Measurements from ENCODE around the gene SPEF1.

The SPEF1 gene

DNA sequence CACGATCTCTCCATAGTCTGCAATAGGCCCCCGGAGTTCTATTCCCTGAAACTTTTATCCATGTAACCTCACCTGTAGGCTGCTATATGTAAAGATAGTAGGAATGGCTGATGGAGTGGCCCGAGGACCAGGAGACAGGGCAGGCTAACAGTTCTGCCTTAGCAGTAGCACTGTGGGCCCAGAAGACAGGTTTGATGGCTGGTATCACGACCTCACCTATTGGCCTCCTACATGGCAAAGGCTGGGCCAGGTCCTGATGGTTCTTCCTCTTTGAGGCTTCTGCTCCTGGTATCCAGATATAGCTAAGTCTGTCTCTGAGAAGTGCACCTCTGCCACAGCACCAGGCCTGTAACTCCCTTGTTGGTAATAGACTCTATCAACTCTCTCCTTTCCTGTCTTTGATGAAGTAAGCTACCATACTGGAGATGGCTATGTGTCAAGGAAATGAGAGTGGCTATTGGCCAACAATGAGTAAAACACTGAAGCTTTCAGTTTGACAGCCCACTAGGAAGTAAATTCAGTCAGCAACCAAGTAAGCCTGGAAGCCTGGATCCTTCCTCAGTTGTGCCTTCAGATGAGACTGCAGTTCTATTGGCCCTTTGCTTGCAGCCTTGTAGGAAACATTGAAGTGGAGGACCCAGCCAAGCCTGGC lies 5.7 kb downstream of the SPEF1 start:
- DNase-seq (no peak), ATAC-seq (replicated peaks) (no peak)
- no peak overlapping the region for H3K27ac Mint-ChIP-seq
- H3K9me3 Mint-ChIP-seq, result no peaks in the 10 kb centered on the region
- H3K36me3 Mint-ChIP-seq, result no peaks in the 10 kb centered on the region
- peaks cover 23 to 31% of the 10 kb centered on the region in 2 donors for H3K4me1 Mint-ChIP-seq
- peaks cover 8 to 17% of the 10 kb centered on the region in 2 donors for H3K27me3 Mint-ChIP-seq
- H3K4me3 Mint-ChIP-seq, result no peak overlapping the region

DNA sequence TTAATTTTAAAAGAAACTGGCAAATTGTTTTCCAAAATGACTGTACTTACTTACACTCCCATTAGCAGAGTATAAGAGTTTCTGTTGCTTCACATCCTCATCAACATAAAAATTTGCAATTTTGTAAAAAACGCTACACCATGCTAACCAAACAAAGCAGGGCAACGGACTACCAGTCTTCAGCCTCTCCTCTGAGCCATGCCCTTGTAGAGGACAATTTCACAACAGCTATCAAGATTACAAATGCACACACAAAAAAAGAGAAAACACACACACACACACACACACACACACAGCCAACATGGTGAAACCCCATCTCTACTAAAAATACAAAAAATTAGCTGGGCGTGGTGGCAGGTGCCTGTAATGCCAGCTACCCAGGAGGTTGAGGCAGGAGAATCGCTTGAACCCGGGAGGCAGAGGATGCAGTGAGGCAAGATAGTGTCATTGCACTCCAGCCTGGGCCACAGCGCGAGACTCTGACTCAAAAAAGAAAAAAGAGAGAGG lies 9.6 kb downstream of the SPEF1 start:
- DNase-seq (no peak), ATAC-seq (replicated peaks) (no peak)
- Mint-ChIP-seq H3K27me3 (no peaks in the 10 kb centered on the region), H3K27ac (no peak overlapping the region), H3K4me1 (peaks cover 11 to 19% of the 10 kb centered on the region in 2 donors), H3K4me3 (no peak overlapping the region), H3K9me3 (no peaks in the 10 kb centered on the region), H3K36me3 (no peaks in the 10 kb centered on the region)

DNA sequence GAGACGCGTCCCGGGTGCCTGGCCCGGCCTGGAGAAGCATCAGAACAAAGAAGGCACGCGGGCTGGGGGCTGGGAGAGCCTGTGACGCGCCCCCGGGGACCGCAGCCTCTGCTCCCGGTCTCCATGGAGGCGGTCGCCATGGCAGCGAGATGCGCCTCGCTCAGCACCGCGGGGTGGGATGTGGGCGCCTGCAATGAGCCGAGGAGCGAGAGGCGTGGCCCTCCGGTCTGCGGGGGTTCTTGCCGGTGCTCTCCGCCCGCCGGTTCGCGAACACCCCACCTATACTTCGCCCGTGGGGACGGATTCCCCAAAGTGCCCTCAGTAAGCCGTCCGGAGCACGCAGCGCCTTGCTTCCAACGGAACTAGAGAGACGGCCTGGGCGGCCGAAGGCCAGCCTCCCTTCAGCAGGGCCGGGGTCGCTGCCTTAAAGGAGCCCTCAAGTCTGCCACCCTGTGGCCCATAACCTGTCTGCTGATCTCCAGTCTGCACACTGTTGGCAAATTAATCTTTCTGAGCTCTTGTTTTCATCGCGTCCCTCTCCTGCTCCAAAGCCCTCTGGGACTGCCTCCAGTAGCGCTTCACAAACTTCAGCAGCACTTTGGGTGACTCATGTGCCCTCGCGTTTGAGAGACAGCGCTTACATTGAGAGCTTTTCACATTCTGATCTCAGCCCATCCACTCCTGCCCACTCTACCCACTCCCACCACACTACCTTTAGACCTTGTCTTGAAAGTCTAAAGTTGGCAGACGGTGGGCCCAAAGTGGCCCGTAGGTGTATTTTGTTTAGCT lies 12.7 kb downstream of the SPEF1 start:
- H3K4me1 Mint-ChIP-seq, result peaks cover 38 to 49% of the 10 kb centered on the region in 2 donors
- no peaks in the 10 kb centered on the region for H3K27me3 Mint-ChIP-seq
- ATAC-seq (replicated peaks), result peak; percentile 63 to 64
- no peaks in the 10 kb centered on the region for H3K9me3 Mint-ChIP-seq
- H3K27ac Mint-ChIP-seq, result peak overlapping the region; percentile 98
- peaks cover 0 to 3% of the 10 kb centered on the region in 2 donors for H3K36me3 Mint-ChIP-seq
- H3K4me3 Mint-ChIP-seq, result peak overlapping the region; percentile 89 to 94
- DNase-seq, result peak; percentile 74

GRCh38 chr20:3767427-3768341 lies 13.6 kb downstream of the SPEF1 start, which contains the start of gene ADISSP:
ADISSP (minus strand) TSS chr20:3767753; CDS start chr20:3760100, 7,653 bp downstream.
- peak within 1 kb of the TSS; percentile 89 to 94 for H3K4me3 Mint-ChIP-seq
- no peaks in the 10 kb centered on the region for H3K27me3 Mint-ChIP-seq
- H3K4me1 Mint-ChIP-seq, result peaks cover 38 to 50% of the 10 kb centered on the region in 2 donors
- DNase-seq (peak; percentile 99), ATAC-seq (replicated peaks) (peak; percentile 92 to 93)
- peak within 1 kb of the TSS; percentile 98 for H3K27ac Mint-ChIP-seq
- no peaks in the 10 kb centered on the region for H3K9me3 Mint-ChIP-seq
- peaks cover 0 to 3% of the 10 kb centered on the region in 2 donors for H3K36me3 Mint-ChIP-seq

DNA sequence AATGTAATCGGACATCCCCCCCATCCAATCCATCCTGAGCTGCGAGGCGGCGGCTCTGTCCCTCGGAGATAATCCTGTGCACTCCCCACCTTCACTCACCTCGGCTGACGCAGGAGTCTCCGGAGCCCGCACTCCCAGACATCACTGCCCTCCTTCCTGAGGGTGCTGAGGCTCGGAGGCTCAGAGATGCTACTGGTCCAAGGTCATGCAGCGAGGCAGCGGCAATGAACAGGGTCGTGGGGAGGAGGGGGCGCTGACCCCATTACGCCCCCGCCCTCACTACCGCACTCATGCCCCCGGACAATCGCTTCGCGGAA lies 14.2 kb downstream of the SPEF1 start:
- H3K27ac Mint-ChIP-seq, result peak overlapping the region; percentile 90
- no peaks in the 10 kb centered on the region for H3K27me3 Mint-ChIP-seq
- peaks cover 38 to 50% of the 10 kb centered on the region in 2 donors for H3K4me1 Mint-ChIP-seq
- H3K4me3 Mint-ChIP-seq, result peak overlapping the region; percentile 89 to 94
- DNase-seq (no peak), ATAC-seq (replicated peaks) (no peak)
- H3K9me3 Mint-ChIP-seq, result no peaks in the 10 kb centered on the region
- H3K36me3 Mint-ChIP-seq, result peaks cover under 1 to 3% of the 10 kb centered on the region in 2 donors

- no peaks in the 10 kb centered on the region for H3K9me3 Mint-ChIP-seq
- H3K4me1 Mint-ChIP-seq, result peaks cover 39 to 51% of the 10 kb centered on the region in 2 donors
- peak overlapping the region; percentile 89 to 94 for H3K4me3 Mint-ChIP-seq
- ATAC-seq (replicated peaks) (no peak), DNase-seq (no peak)
- no peaks in the 10 kb centered on the region for H3K27me3 Mint-ChIP-seq
- no peak overlapping the region for H3K27ac Mint-ChIP-seq
- peaks cover 3 to 5% of the 10 kb centered on the region in 2 donors for H3K36me3 Mint-ChIP-seq
Measured at GRCh38 chr20:3766422-3767109, 14.7 kb downstream of the SPEF1 start.

- H3K4me1 Mint-ChIP-seq, result peaks cover 44 to 64% of the 10 kb centered on the region in 2 donors
- peak overlapping the region; percentile 59 for H3K27ac Mint-ChIP-seq
- no peaks in the 10 kb centered on the region for H3K27me3 Mint-ChIP-seq
- DNase-seq (no peak), ATAC-seq (replicated peaks) (no peak)
- H3K9me3 Mint-ChIP-seq, result no peaks in the 10 kb centered on the region
- peaks cover 6 to 7% of the 10 kb centered on the region in 2 donors for H3K36me3 Mint-ChIP-seq
- no peak overlapping the region for H3K4me3 Mint-ChIP-seq
Measured at GRCh38 chr20:3765171-3765882, 15.9 kb downstream of the SPEF1 start.

- ATAC-seq (replicated peaks) (no peak), DNase-seq (no peak)
- Mint-ChIP-seq H3K27me3 (no peaks in the 10 kb centered on the region), H3K4me3 (no peak overlapping the region), H3K27ac (no peak overlapping the region), H3K9me3 (no peaks in the 10 kb centered on the region), H3K4me1 (peaks cover 47 to 71% of the 10 kb centered on the region in 2 donors), H3K36me3 (peaks cover 10 to 12% of the 10 kb centered on the region in 2 donors)
Measured at GRCh38 chr20:3764659-3765058, 16.6 kb downstream of the SPEF1 start.

GRCh38 chr20:3763671-3764601 lies 17.3 kb downstream of the SPEF1 start:
- Mint-ChIP-seq H3K27ac (no peak overlapping the region), H3K27me3 (no peaks in the 10 kb centered on the region), H3K4me3 (no peak overlapping the region), H3K36me3 (peaks cover 12 to 13% of the 10 kb centered on the region in 2 donors), H3K9me3 (no peaks in the 10 kb centered on the region), H3K4me1 (peaks cover 45 to 67% of the 10 kb centered on the region in 2 donors)
- DNase-seq (no peak), ATAC-seq (replicated peaks) (no peak)

GRCh38 chr20:3760655-3761348 lies 20.4 kb downstream of the SPEF1 start:
- no peak overlapping the region for H3K4me3 Mint-ChIP-seq
- H3K4me1 Mint-ChIP-seq, result peaks cover 29 to 46% of the 10 kb centered on the region in 2 donors
- H3K9me3 Mint-ChIP-seq, result no peaks in the 10 kb centered on the region
- peak overlapping the region; percentile 84 for H3K27ac Mint-ChIP-seq
- no peaks in the 10 kb centered on the region for H3K27me3 Mint-ChIP-seq
- H3K36me3 Mint-ChIP-seq, result peaks cover 24 to 30% of the 10 kb centered on the region in 2 donors
- DNase-seq (no peak), ATAC-seq (replicated peaks) (peak; percentile 77 to 82)

DNA sequence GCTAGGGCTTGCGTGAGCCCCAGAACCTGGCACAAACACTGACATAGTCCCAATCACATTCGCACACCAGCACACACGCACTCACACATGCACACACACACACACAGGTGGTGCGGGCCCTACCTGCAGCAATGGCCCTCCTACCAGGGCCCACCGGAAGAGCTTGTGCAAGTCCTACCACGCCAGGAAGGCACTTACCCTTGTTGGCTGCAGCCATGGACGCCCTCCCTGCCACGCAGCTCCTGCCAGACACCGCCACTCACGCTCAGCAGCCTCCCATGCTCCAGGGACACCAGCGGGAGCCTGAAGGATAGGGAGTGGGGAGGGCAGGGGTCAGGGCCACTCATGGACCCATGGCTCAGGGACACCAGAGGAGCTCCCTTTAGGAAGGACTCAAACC lies 21.4 kb downstream of the SPEF1 start:
- Mint-ChIP-seq H3K9me3 (no peaks in the 10 kb centered on the region), H3K27ac (no peak overlapping the region), H3K36me3 (peaks cover 24 to 34% of the 10 kb centered on the region in 2 donors), H3K27me3 (no peaks in the 10 kb centered on the region), H3K4me3 (no peak overlapping the region), H3K4me1 (peaks cover 20 to 36% of the 10 kb centered on the region in 2 donors)
- DNase-seq (no peak), ATAC-seq (replicated peaks) (no peak)

DNA sequence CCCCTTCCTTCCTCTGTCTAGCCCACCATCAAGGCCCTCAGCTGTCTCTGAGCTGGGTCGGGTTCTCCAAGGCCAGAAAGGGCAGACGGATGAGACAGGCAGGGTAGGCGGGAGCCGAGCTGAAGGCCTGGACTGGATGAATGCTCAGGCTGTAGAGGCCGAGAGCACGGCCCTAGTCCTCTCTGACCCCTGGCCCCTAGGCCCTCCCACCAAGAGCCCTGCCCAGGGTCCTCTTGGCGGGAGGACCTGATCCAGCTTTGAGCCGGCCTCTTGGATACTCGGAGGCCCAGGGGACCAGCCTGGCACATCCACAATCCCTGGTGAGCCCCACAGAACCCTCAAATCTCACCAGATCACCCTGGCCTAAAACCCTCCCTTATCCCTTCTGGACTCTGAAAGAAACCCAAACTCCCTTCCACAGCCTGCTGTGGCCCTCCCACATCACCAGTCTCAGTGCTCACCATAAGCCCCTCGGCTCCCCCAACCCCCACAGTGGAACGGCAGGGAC lies 21.9 kb downstream of the SPEF1 start:
- Mint-ChIP-seq H3K36me3 (peaks cover 26 to 37% of the 10 kb centered on the region in 2 donors), H3K27me3 (no peaks in the 10 kb centered on the region), H3K4me3 (no peak overlapping the region), H3K27ac (no peak overlapping the region), H3K4me1 (peaks cover 15 to 31% of the 10 kb centered on the region in 2 donors), H3K9me3 (no peaks in the 10 kb centered on the region)
- DNase-seq (no peak), ATAC-seq (replicated peaks) (no peak)

Data from stimulated activated naive B cell treated with anti-CD40 and anti-IgM and Interleukin-4, amounts not matched to agents 10 μg/mL and 1 μg/mL and 100 μg/mL, for 72 hours (primary cell).